Panc1 (cell line): ENCODE measurements around the gene ALG5. TPM values are rescaled to one million over a fixed set of nuclear protein-coding genes. Genes with fewer than 3 reads are reported as not detected.

Source experiments
- ATAC-seq: fragments of 200-7000 bp; cut with Tn5 transposase; 2 replicates; pipeline ENCODE4 v1.9.1; 2020; ENCODE audit warnings: mild to moderate bottlenecking, moderate library complexity
- BruUV-seq: library from RNA; stranded (reverse); fragments of 400-500 nt; replicated peaks from 2 replicates; lab custom pipeline; 2021; lab: Mats Ljungman, UMichigan
- CTCF ChIA-PET: fragments of 300-600 bp; sonication (Branson Sonifier 250); formaldehyde crosslinking; loops from one replicate; lab custom pipeline; 2022; ENCODE audit warnings: antibody characterized with exemption; lab: Charles Lee
- POLR2A ChIA-PET: fragments of 300-600 bp; sonication (Branson Sonifier 250); formaldehyde crosslinking; loops from one replicate; lab custom pipeline; 2022; ENCODE audit warnings: antibody characterized with exemption; lab: Charles Lee
- DNase-seq: peaks from one replicate; pipeline ENCODE4 v3.0.0-alpha.2; 2010; ENCODE audit warnings: low read depth, low spot score
- H3K27ac ChIP-seq: 2 replicates; pipeline ENCODE4 v1.5.1; 2011; ENCODE audit warnings: mild to moderate bottlenecking, low read length, inconsistent platforms
- H3K27me3 ChIP-seq: fragments of 200-500 bp; sonication (Bioruptor generic); 2 replicates; pipeline ENCODE4 v1.6.0; 2014; ENCODE audit warnings: low read length, inconsistent platforms; ENCODE audit not compliant: control insufficient read depth, insufficient read depth
- H3K36me3 ChIP-seq: fragments of 200-500 bp; sonication (Bioruptor generic); 2 replicates; pipeline ENCODE4 v1.5.1; 2014; ENCODE audit warnings: inconsistent platforms, mild to moderate bottlenecking, low read length, moderate library complexity; ENCODE audit not compliant: control insufficient read depth, insufficient read depth
- H3K4me1 ChIP-seq: 2 replicates; pipeline ENCODE4 v1.5.1; 2011; ENCODE audit warnings: inconsistent platforms, mild to moderate bottlenecking, low read length, moderate library complexity; ENCODE audit not compliant: control insufficient read depth, insufficient read depth
- H3K4me3 ChIP-seq, 2 experiments: 2 replicates each; pipeline ENCODE4 v1.5.1; 2011 to 2012; ENCODE audit warnings: low read depth in 2 of 2, low read length in 2 of 2, mild to moderate bottlenecking in 2 of 2, inconsistent platforms in 1 of 2, moderate library complexity in 1 of 2
- H3K9me3 ChIP-seq: fragments of 200-500 bp; sonication (Bioruptor generic); 2 replicates; pipeline ENCODE4 v1.5.1; 2014; ENCODE audit warnings: low read depth, mild to moderate bottlenecking, inconsistent platforms, low read length, moderate library complexity; ENCODE audit not compliant: control insufficient read depth, insufficient read depth
- CTCF ChIP-seq: fragments of 450-650 bp; IDR thresholded peaks from 2 replicates; pipeline ENCODE4 v1.5.1; 2017; ENCODE audit warnings: mild to moderate bottlenecking
- POLR2AphosphoS5 ChIP-seq: IDR thresholded peaks from 2 replicates; pipeline ENCODE4 v1.6.1; 2012; ENCODE audit warnings: mild to moderate bottlenecking, low read depth, low read length, moderate library complexity
- SIN3A ChIP-seq: IDR thresholded peaks from 2 replicates; pipeline ENCODE4 v1.6.1; 2012; ENCODE audit warnings: low read depth, mild to moderate bottlenecking, low read length, moderate library complexity, borderline replicate concordance; ENCODE audit not compliant: insufficient read depth
- TCF7L2 ChIP-seq: IDR thresholded peaks from 2 replicates; pipeline ENCODE4 v1.6.1; 2011; ENCODE audit warnings: mild to moderate bottlenecking, low read depth, low read length, inconsistent platforms
- in situ Hi-C: cut with HindIII; loops from 2 replicates; pipeline ENCODE4 v1.10.0; 2016; ENCODE audit warnings: low sequenced_read_pairs, low pct_unique_long_range_greater_than_20kb
- intact Hi-C: fragments of 100-400 bp; cut with micrococcal nuclease; formaldehyde crosslinking; loops from one replicate; pipeline ENCODE4 v1.10.0; 2022; ENCODE audit not compliant: unreplicated experiment
- total RNA-seq: library from RNA; stranded (reverse); gene quantifications from one replicate; pipeline ENCODE4 v1.2.1, GENCODE V29; 2021; ENCODE audit not compliant: unreplicated experiment
- TF ChIP-seq, protein P1 (sequence below), 2 experiments: IDR thresholded peaks; 2 replicates each; pipeline ENCODE4 v1.6.1; 2011 to 2012; ENCODE audit warnings: low read depth in 2 of 2, control low read depth in 1 of 2, low read length in 1 of 2, mild to moderate bottlenecking in 1 of 2, moderate library complexity in 1 of 2; ENCODE audit not compliant: insufficient read depth in 1 of 2

ALG5 gene
- total RNA-seq, 1 experiment from 2014 or later = 19.3 TPM

- in situ Hi-C loops = no loop called here
- Histone ChIP-seq H3K9me3 (no peaks in the 10 kb centered on the region), H3K36me3 (peaks cover 24% of the 10 kb centered on the region), H3K4me1 (no peaks in the 10 kb centered on the region), H3K4me3 (no peak overlapping the region), H3K27ac (no peak overlapping the region), H3K27me3 (no peaks in the 10 kb centered on the region)
- ATAC-seq = no peak
- intact Hi-C loops = no loop called here
- ChIA-PET CTCF (no interaction called here), POLR2A (no interaction called here)
- BruUV-seq = no TSS peak
- TF ChIP-seq SIN3A (no peak), CTCF (no peak), POLR2AphosphoS5 (no peak)
- TF ChIP-seq, protein P1, sequence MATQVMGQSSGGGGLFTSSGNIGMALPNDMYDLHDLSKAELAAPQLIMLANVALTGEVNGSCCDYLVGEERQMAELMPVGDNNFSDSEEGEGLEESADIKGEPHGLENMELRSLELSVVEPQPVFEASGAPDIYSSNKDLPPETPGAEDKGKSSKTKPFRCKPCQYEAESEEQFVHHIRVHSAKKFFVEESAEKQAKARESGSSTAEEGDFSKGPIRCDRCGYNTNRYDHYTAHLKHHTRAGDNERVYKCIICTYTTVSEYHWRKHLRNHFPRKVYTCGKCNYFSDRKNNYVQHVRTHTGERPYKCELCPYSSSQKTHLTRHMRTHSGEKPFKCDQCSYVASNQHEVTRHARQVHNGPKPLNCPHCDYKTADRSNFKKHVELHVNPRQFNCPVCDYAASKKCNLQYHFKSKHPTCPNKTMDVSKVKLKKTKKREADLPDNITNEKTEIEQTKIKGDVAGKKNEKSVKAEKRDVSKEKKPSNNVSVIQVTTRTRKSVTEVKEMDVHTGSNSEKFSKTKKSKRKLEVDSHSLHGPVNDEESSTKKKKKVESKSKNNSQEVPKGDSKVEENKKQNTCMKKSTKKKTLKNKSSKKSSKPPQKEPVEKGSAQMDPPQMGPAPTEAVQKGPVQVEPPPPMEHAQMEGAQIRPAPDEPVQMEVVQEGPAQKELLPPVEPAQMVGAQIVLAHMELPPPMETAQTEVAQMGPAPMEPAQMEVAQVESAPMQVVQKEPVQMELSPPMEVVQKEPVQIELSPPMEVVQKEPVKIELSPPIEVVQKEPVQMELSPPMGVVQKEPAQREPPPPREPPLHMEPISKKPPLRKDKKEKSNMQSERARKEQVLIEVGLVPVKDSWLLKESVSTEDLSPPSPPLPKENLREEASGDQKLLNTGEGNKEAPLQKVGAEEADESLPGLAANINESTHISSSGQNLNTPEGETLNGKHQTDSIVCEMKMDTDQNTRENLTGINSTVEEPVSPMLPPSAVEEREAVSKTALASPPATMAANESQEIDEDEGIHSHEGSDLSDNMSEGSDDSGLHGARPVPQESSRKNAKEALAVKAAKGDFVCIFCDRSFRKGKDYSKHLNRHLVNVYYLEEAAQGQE (IDR thresholded peaks at IDR 0.05; ENCODE audit: insufficient read depth in 1 of 2, low read depth in 2 of 2, low read length in 1 of 2) = no peak
- no peak for DNase-seq
These were observed 40.8 kb upstream of the ALG5 start for GRCh38 chr13:37039896-37040295.

GRCh38 chr13:37037241-37037640 is 38.1 kb upstream of the ALG5 start:
- Histone ChIP-seq H3K9me3 (no peaks in the 10 kb centered on the region), H3K27ac (no peak overlapping the region), H3K4me1 (no peaks in the 10 kb centered on the region), H3K36me3 (peaks cover 18% of the 10 kb centered on the region), H3K27me3 (no peaks in the 10 kb centered on the region), H3K4me3 (no peak overlapping the region)
- TF ChIP-seq, protein P1 (IDR thresholded peaks at IDR 0.05; ENCODE audit: insufficient read depth in 1 of 2, low read depth in 2 of 2, low read length in 1 of 2) = no peak
- TF ChIP-seq POLR2AphosphoS5 (no peak), CTCF (no peak), TCF7L2 (no peak), SIN3A (no peak)
- intact Hi-C loops = no loop called here
- CTCF ChIA-PET = no interaction called here
- no TSS peak for BruUV-seq
- POLR2A ChIA-PET = no interaction called here
- ATAC-seq (no peak), DNase-seq (no peak)
- in situ Hi-C loops = no loop called here
